HEK293 (cell line): Measurements from ENCODE around the gene FYTTD1.
"Not testable (repeated sequence)": the region's sequence is repeated elsewhere in the genome, so short reads cannot be mapped to it uniquely, and the experiment has no call there.

ENCODE experiments used
- CTCF ChIA-PET: fragments of 350-600 bp; formaldehyde crosslinking; extraction: SDS; loops from one replicate; lab custom pipeline; 2021; ENCODE audit warnings: antibody characterized with exemption; lab: Yijun Ruan, JAX
- POLR2A ChIA-PET: fragments of 300-600 bp; formaldehyde crosslinking; extraction: SDS; loops from one replicate; lab custom pipeline; 2020; ENCODE audit warnings: antibody characterized with exemption, inconsistent platforms; lab: Yijun Ruan, JAX
- H3K27ac ChIP-seq: fragments of 200-500 bp; sonication (Bioruptor generic); 2 replicates; pipeline ENCODE4 v1.5.1; 2014; ENCODE audit warnings: low read depth, low read length, control low read depth, inconsistent platforms; ENCODE audit errors: extremely low read depth
- H3K36me3 ChIP-seq, 2 experiments: fragments of 200-500 bp in 1 of 2; sonication (Bioruptor generic) in 1 of 2; 1 replicate in 1 of 2; 2 replicates in 1 of 2; pipeline ENCODE4 v1.5.1; 2014 to 2017; ENCODE audit warnings: inconsistent platforms in 2 of 2, low read length in 2 of 2; ENCODE audit not compliant: control insufficient read depth in 2 of 2, insufficient read depth in 1 of 2
- H3K4me1 ChIP-seq: fragments of 200-500 bp; sonication (Bioruptor generic); 2 replicates; pipeline ENCODE4 v1.5.1; 2014; ENCODE audit warnings: mild to moderate bottlenecking, low read length, inconsistent platforms; ENCODE audit not compliant: control insufficient read depth, insufficient read depth
- H3K4me3 ChIP-seq: 2 replicates; pipeline ENCODE4 v1.5.1; 2011; ENCODE audit warnings: low read depth, mild to moderate bottlenecking, control low read depth, low read length, moderate library complexity
- H3K9me3 ChIP-seq: fragments of 200-500 bp; sonication (Bioruptor generic); 2 replicates; pipeline ENCODE4 v1.5.1; 2014; ENCODE audit warnings: low read depth, low read length, inconsistent platforms; ENCODE audit not compliant: control insufficient read depth, insufficient read depth
- BCL11B ChIP-seq: fragments of 450-650 bp; formaldehyde crosslinking; IDR thresholded peaks from 2 replicates; pipeline ENCODE4 v1.5.1; 2016; ENCODE audit warnings: low read depth, missing biosample characterization, missing genetic modification characterization
- EGR2 ChIP-seq: fragments of 450-650 bp; formaldehyde crosslinking; IDR thresholded peaks from 2 replicates; pipeline ENCODE4 v1.5.1; 2016; ENCODE audit warnings: low read depth, missing biosample characterization, missing genetic modification characterization
- MEIS1 ChIP-seq: sonication (generic); formaldehyde crosslinking; IDR thresholded peaks from 2 replicates; pipeline ENCODE4 v1.8.1; 2022; ENCODE audit warnings: missing genetic modification reagents, mild to moderate bottlenecking, borderline replicate concordance
- ZBTB48 ChIP-seq: fragments of 450-650 bp; formaldehyde crosslinking; IDR thresholded peaks from 2 replicates; pipeline ENCODE4 v1.5.1; 2016; ENCODE audit warnings: missing biosample characterization, missing genetic modification characterization
- ZFP3 ChIP-seq: fragments of 450-650 bp; formaldehyde crosslinking; IDR thresholded peaks from 2 replicates; pipeline ENCODE4 v1.5.1; 2016; ENCODE audit warnings: low read depth, missing biosample characterization, missing genetic modification characterization
- ZFP41 ChIP-seq: fragments of 450-650 bp; formaldehyde crosslinking; IDR thresholded peaks from 2 replicates; pipeline ENCODE4 v1.5.1; 2016; ENCODE audit warnings: missing biosample characterization, missing genetic modification characterization, borderline replicate concordance
- ZNF112 ChIP-seq: fragments of 450-650 bp; formaldehyde crosslinking; IDR thresholded peaks from 2 replicates; pipeline ENCODE4 v1.5.0; 2017; ENCODE audit warnings: missing biosample characterization, missing genetic modification characterization
- ZNF132 ChIP-seq: fragments of 450-650 bp; formaldehyde crosslinking; IDR thresholded peaks from 2 replicates; pipeline ENCODE4 v1.5.1; 2017; ENCODE audit warnings: missing biosample characterization, missing genetic modification characterization, borderline replicate concordance
- ZNF302 ChIP-seq: fragments of 450-650 bp; formaldehyde crosslinking; IDR thresholded peaks from 2 replicates; pipeline ENCODE4 v1.5.1; 2016; ENCODE audit warnings: missing biosample characterization, missing genetic modification characterization, low read depth
- ZNF341 ChIP-seq: fragments of 450-650 bp; formaldehyde crosslinking; IDR thresholded peaks from 2 replicates; pipeline ENCODE4; 2016; ENCODE audit warnings: low read depth, missing biosample characterization, missing genetic modification characterization
- ZNF48 ChIP-seq: fragments of 450-650 bp; formaldehyde crosslinking; IDR thresholded peaks from 2 replicates; pipeline ENCODE4 v1.5.1; 2016; ENCODE audit warnings: missing biosample characterization, missing genetic modification characterization
- ZNF548 ChIP-seq: fragments of 450-650 bp; formaldehyde crosslinking; IDR thresholded peaks from 2 replicates; pipeline ENCODE4 v1.5.1; 2016; ENCODE audit warnings: missing biosample characterization, missing genetic modification characterization
- ZNF585B ChIP-seq: fragments of 450-650 bp; formaldehyde crosslinking; IDR thresholded peaks from 2 replicates; pipeline ENCODE4 v1.5.1; 2016; ENCODE audit warnings: missing biosample characterization, missing genetic modification characterization
- ZNF660 ChIP-seq: fragments of 450-650 bp; IDR thresholded peaks from 2 replicates; pipeline ENCODE4 v1.5.1; 2018; ENCODE audit warnings: missing biosample characterization, mild to moderate bottlenecking, missing genetic modification characterization
- ZNF791 ChIP-seq: fragments of 450-650 bp; formaldehyde crosslinking; IDR thresholded peaks from 2 replicates; pipeline ENCODE4 v1.5.1; 2016; ENCODE audit warnings: missing biosample characterization, missing genetic modification characterization
- TF ChIP-seq, protein P1 (sequence below): fragments of 450-650 bp; IDR thresholded peaks from 2 replicates; pipeline ENCODE4 v1.5.1; 2018; ENCODE audit warnings: missing biosample characterization, mild to moderate bottlenecking, missing genetic modification characterization
- TF ChIP-seq, protein P2 (sequence below): fragments of 450-650 bp; formaldehyde crosslinking; IDR thresholded peaks from 2 replicates; pipeline ENCODE4 v1.5.1; 2016; ENCODE audit warnings: missing biosample characterization, missing genetic modification characterization
- TF ChIP-seq, protein P3 (sequence below): fragments of 450-650 bp; formaldehyde crosslinking; IDR thresholded peaks from 2 replicates; pipeline ENCODE4 v1.5.1; 2017; ENCODE audit warnings: missing biosample characterization, missing genetic modification characterization
- TF ChIP-seq, protein P4 (sequence below): fragments of 450-650 bp; formaldehyde crosslinking; IDR thresholded peaks from 2 replicates; pipeline ENCODE4 v1.5.1; 2016; ENCODE audit warnings: missing biosample characterization, missing genetic modification characterization

FYTTD1 gene

DNA sequence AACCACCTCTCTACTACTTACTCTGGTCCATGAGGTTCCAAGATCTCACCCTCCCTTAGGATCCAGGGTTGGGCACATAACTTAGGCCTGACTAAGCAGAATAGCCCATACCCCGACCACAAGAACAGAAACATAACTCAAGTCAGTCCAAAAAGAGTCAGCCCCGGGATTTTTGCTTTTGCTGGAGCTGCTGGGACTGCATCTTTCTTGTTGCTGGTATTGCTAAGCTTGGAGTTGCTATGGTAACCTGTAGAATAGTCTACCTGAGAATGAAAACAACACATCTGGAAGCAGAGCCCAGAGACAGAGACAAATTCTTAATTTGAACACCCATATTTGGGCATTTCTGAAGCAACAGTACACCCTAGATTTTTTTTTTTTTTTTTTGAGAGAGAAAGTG lies 19.5 kb upstream of the FYTTD1 start:
- H3K4me3 ChIP-seq = no peak overlapping the region
- no peak overlapping the region for H3K27ac ChIP-seq
- no peaks in the 10 kb centered on the region for H3K4me1 ChIP-seq
- H3K9me3 ChIP-seq = no peaks in the 10 kb centered on the region
- CTCF ChIA-PET = no interaction called here
- TF ChIP-seq ZNF660 (tag by site-specific recombination) (no peak), BCL11B (tag by site-specific recombination) (no peak), ZBTB48 (tag by site-specific recombination) (no peak), ZNF48 (tag by site-specific recombination) (no peak), ZNF302 (tag by site-specific recombination) (no peak)
- TF ChIP-seq, protein P1, sequence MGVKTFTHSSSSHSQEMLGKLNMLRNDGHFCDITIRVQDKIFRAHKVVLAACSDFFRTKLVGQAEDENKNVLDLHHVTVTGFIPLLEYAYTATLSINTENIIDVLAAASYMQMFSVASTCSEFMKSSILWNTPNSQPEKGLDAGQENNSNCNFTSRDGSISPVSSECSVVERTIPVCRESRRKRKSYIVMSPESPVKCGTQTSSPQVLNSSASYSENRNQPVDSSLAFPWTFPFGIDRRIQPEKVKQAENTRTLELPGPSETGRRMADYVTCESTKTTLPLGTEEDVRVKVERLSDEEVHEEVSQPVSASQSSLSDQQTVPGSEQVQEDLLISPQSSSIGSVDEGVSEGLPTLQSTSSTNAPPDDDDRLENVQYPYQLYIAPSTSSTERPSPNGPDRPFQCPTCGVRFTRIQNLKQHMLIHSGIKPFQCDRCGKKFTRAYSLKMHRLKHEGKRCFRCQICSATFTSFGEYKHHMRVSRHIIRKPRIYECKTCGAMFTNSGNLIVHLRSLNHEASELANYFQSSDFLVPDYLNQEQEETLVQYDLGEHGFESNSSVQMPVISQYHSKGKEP (tag by site-specific recombination) = no peak
- TF ChIP-seq, protein P2, sequence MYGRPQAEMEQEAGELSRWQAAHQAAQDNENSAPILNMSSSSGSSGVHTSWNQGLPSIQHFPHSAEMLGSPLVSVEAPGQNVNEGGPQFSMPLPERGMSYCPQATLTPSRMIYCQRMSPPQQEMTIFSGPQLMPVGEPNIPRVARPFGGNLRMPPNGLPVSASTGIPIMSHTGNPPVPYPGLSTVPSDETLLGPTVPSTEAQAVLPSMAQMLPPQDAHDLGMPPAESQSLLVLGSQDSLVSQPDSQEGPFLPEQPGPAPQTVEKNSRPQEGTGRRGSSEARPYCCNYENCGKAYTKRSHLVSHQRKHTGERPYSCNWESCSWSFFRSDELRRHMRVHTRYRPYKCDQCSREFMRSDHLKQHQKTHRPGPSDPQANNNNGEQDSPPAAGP (tag by site-specific recombination) = 0 out of 2 replicates have a peak, but pooled peaks have one; percentile 23
- TF ChIP-seq, protein P3, sequence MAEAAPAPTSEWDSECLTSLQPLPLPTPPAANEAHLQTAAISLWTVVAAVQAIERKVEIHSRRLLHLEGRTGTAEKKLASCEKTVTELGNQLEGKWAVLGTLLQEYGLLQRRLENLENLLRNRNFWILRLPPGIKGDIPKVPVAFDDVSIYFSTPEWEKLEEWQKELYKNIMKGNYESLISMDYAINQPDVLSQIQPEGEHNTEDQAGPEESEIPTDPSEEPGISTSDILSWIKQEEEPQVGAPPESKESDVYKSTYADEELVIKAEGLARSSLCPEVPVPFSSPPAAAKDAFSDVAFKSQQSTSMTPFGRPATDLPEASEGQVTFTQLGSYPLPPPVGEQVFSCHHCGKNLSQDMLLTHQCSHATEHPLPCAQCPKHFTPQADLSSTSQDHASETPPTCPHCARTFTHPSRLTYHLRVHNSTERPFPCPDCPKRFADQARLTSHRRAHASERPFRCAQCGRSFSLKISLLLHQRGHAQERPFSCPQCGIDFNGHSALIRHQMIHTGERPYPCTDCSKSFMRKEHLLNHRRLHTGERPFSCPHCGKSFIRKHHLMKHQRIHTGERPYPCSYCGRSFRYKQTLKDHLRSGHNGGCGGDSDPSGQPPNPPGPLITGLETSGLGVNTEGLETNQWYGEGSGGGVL (tag by site-specific recombination) = no peak
- H3K36me3 ChIP-seq = no peaks in the 10 kb centered on the region
- POLR2A ChIA-PET = interaction anchor here (0.7 kb wide), 1 partner anchor 11 kb away, joined by 3 read pairs; no protein-coding TSS in a partner anchor

DNA sequence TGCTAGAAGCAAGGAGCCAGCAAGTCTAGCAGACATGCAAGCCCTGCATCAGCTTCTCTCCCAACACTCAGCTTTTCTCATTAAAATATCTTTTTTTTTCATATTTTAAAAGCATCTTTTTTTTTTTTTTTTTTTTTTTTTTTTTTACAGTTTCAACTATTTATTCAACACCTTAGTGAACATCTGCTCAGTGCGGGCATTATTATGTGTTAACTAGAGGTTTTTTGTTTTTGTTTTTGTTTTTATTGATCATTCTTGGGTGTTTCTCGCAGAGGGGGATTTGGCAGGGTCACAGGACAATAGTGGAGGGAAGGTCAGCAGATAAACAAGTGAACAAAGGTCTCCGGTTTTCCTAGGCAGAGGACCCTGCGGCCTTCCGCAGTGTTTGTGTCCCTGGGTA lies 18.9 kb upstream of the FYTTD1 start:
- H3K36me3 ChIP-seq, CTCF ChIA-PET, H3K4me3 ChIP-seq, H3K4me1 ChIP-seq, H3K9me3 ChIP-seq, H3K27ac ChIP-seq: not testable (repeated sequence)
- POLR2A ChIA-PET = interaction anchor here (0.7 kb wide), 1 partner anchor 11 kb away, joined by 3 read pairs; no protein-coding TSS in a partner anchor

DNA sequence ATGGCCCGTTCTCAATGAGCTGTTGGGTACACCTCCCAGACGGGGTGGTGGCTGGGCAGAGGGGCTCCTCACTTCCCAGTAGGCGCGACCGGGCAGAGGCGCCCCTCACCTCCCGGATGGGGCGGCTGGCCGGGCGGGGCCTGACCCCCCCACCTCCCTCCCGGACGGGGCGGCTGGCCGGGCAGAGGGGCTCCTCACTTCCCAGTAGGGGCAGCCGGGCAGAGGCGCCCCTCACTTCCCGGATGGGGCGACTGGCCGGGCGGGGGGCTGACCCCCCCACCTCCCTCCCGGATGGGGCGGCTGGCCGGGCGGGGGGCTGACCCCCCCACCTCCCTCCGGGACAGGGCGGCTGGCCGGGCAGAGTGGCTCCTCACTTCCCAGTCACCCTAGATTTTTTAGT lies 18.2 kb upstream of the FYTTD1 start:
- H3K9me3 ChIP-seq, POLR2A ChIA-PET, H3K27ac ChIP-seq, CTCF ChIA-PET, H3K4me3 ChIP-seq, H3K36me3 ChIP-seq, H3K4me1 ChIP-seq: not testable (repeated sequence)

DNA sequence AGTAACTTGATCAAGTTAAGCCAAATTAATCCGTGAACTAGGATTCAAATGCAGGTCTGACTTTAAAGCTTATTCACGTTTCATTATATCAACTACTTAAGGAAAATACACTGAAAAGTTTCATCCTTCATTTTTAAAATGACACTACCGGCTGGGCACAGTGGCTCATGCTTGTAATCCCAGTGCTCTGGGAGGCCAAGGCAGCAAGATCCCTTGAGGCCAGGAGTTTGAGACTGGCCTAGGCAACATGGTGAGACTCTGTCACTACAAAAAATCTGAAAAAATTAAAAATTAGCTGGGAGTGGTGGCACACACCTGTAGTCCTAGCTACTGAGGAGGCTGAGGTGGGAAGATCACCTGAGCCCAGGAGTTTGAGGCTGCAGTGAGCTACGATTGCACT lies 16.6 kb upstream of the FYTTD1 start:
- H3K4me1 ChIP-seq = no peaks in the 10 kb centered on the region
- no peak overlapping the region for H3K27ac ChIP-seq
- POLR2A ChIA-PET = no interaction called here
- H3K4me3 ChIP-seq = no peak overlapping the region
- CTCF ChIA-PET = interaction anchor here (0.6 kb wide), 1 partner anchor 99 kb away, joined by 5 read pairs; no protein-coding TSS in a partner anchor
- H3K9me3 ChIP-seq = no peaks in the 10 kb centered on the region
- no peaks in the 10 kb centered on the region for H3K36me3 ChIP-seq
- TF ChIP-seq MEIS1 (CRISPR knock-in tag) = no peak
- TF ChIP-seq ZNF548 (tag by site-specific recombination) = no peak
- TF ChIP-seq ZNF341 (tag by site-specific recombination) = no peak
- TF ChIP-seq ZNF585B (tag by site-specific recombination) = no peak
- no peak for TF ChIP-seq ZFP41 (tag by site-specific recombination)
- TF ChIP-seq EGR2 (tag by site-specific recombination) = no peak
- TF ChIP-seq ZNF132 (tag by site-specific recombination) = no peak
- no peak for TF ChIP-seq ZFP3 (tag by site-specific recombination)
- no peak for TF ChIP-seq ZNF791 (tag by site-specific recombination)
- no peak for TF ChIP-seq ZNF112 (tag by site-specific recombination)
- TF ChIP-seq, protein P4, sequence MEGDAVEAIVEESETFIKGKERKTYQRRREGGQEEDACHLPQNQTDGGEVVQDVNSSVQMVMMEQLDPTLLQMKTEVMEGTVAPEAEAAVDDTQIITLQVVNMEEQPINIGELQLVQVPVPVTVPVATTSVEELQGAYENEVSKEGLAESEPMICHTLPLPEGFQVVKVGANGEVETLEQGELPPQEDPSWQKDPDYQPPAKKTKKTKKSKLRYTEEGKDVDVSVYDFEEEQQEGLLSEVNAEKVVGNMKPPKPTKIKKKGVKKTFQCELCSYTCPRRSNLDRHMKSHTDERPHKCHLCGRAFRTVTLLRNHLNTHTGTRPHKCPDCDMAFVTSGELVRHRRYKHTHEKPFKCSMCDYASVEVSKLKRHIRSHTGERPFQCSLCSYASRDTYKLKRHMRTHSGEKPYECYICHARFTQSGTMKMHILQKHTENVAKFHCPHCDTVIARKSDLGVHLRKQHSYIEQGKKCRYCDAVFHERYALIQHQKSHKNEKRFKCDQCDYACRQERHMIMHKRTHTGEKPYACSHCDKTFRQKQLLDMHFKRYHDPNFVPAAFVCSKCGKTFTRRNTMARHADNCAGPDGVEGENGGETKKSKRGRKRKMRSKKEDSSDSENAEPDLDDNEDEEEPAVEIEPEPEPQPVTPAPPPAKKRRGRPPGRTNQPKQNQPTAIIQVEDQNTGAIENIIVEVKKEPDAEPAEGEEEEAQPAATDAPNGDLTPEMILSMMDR (tag by site-specific recombination) = no peak
